ENCODE measurements around the gene AKIRIN2.

GRCh38 chr6:87670707-87671106 is 31.3 kb downstream of the AKIRIN2 start:
- TF ChIP-seq POLR2A (IDR thresholded peaks at IDR 0.05) (no peak), CTCF (IDR thresholded peaks at IDR 0.05) (no peak)
